Activated T-cell treated with anti-CD3 and anti-CD28 coated beads, Interleukin-2, amount 50 U/mL, for 24 hours (primary cell): ENCODE data around the gene SRPK2.
"Not testable (repeated sequence)": the region's sequence is repeated elsewhere in the genome, so short reads cannot be mapped to it uniquely, and the experiment has no call there.

Experiments used
- DNase-seq: peaks from one replicate; pipeline ENCODE4 v3.0.0-alpha.2; 2020
- H3K27ac Mint-ChIP-seq: 2 replicates; pipeline ENCODE4 v1.8.0; 2020; ENCODE audit warnings: mild to moderate bottlenecking, mixed read lengths
- H3K27me3 Mint-ChIP-seq: 2 replicates; pipeline ENCODE4 v1.8.0; 2020; ENCODE audit warnings: mixed read lengths
- H3K36me3 Mint-ChIP-seq: 2 replicates; pipeline ENCODE4 v1.8.0; 2020; ENCODE audit warnings: low read depth, mixed read lengths
- H3K4me1 Mint-ChIP-seq: 2 replicates; pipeline ENCODE4 v1.8.0; 2020; ENCODE audit warnings: low read depth, mixed read lengths
- H3K4me3 Mint-ChIP-seq: 2 replicates; pipeline ENCODE4 v1.8.0; 2020; ENCODE audit warnings: mild to moderate bottlenecking, moderate library complexity, mixed read lengths
- H3K9me3 Mint-ChIP-seq: 2 replicates; pipeline ENCODE4 v1.8.0; 2020; ENCODE audit warnings: mixed read lengths

Gene SRPK2

DNA sequence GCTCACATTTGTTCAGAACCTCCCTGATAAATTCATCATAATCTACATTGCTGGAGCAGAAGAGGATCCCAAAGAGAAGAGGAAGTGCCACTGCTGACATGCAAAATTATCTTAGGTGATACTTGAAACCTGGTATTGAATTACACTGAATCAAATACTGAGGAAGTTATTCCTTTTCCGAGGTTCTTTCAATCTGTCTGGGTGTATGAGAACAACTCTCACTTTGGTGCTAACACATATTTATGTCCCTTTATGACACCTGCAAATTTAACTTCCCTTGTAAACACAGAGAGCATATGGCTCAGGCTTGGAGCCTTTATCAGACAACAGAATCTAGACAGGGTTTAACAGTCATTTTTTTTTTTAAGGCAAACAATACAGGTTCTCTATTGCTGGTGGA, 131.4 kb downstream of the SRPK2 start:
- H3K27me3 Mint-ChIP-seq = no peaks in the 10 kb centered on the region
- peaks cover 50% of the 10 kb centered on the region for H3K4me1 Mint-ChIP-seq
- no peak for DNase-seq
- peaks cover 18% of the 10 kb centered on the region for H3K36me3 Mint-ChIP-seq
- no peak overlapping the region for H3K27ac Mint-ChIP-seq
- peaks cover 5% of the 10 kb centered on the region for H3K9me3 Mint-ChIP-seq
- H3K4me3 Mint-ChIP-seq = no peak overlapping the region

DNA sequence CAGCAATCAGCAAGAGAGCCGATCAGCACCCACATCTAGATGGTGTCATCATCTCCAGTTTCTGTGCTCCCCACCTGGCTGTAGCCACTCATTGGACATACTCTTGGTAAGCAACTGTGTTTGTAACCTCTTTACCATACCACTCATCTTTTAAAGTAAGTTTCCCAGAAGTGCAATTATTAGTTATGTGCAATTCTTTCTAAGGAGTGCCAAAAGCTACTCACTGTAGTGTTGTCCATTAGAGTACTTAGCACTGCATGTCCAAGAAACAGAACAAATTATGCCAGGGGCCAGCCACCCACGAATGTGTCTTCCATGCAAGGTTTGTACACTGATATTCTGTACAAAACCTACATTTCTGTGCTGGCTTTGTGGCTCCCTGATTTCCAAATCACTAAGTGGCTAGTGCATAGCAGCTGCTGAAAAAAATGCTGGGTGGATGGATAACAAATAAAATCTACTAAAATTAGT, 131.9 kb downstream of the SRPK2 start:
- Mint-ChIP-seq H3K9me3 (peaks cover 5% of the 10 kb centered on the region), H3K4me1 (peaks cover 53% of the 10 kb centered on the region), H3K36me3 (peaks cover 18% of the 10 kb centered on the region), H3K4me3 (no peak overlapping the region), H3K27ac (no peak overlapping the region), H3K27me3 (no peaks in the 10 kb centered on the region)
- DNase-seq = no peak

DNA sequence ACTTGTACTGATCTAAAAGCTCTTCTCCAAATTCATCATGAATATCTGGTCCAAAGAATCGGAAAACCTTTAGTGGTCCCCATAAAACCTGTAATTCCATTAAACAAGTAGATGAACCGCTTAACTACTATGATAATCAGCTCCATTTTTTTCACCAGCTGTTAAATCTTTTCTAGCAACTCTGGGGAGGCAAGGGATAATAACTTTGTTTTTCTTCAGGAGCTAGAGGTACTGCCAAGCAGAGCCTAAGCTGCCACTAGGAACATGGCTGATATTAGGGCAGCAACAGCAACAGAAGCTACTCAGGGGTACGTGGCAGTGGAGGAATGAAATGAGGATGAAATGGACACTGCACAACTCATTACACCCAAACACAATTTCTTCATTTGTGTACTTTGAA, 138.0 kb downstream of the SRPK2 start:
- H3K4me1 Mint-ChIP-seq = peaks cover 40% of the 10 kb centered on the region
- DNase-seq = no peak
- peaks cover 4% of the 10 kb centered on the region for H3K36me3 Mint-ChIP-seq
- H3K9me3 Mint-ChIP-seq = no peaks in the 10 kb centered on the region
- no peak overlapping the region for H3K27ac Mint-ChIP-seq
- no peaks in the 10 kb centered on the region for H3K27me3 Mint-ChIP-seq
- no peak overlapping the region for H3K4me3 Mint-ChIP-seq

DNA sequence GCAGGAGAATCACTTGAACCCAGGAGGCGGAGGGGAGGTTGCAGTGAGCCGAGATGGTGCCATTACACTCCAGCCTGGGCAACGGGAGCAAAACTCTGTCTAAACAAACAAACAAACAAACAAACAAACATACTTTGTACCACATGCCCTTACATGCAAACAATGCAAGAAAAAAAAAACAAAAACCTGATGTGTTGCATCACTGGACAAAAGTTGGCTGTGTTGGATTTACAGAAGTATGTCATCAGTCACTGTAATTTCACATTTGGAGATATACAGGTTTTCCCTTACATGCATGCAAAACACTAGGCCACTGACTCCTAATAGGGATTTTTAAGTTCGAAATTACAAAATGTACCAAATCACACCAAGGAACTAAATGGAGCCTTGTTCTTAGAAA, 138.5 kb downstream of the SRPK2 start:
- Mint-ChIP-seq H3K9me3 (no peaks in the 10 kb centered on the region), H3K27ac (no peak overlapping the region), H3K36me3 (peaks cover 4% of the 10 kb centered on the region), H3K4me3 (no peak overlapping the region), H3K4me1 (peaks cover 38% of the 10 kb centered on the region), H3K27me3 (no peaks in the 10 kb centered on the region)
- DNase-seq = no peak

DNA sequence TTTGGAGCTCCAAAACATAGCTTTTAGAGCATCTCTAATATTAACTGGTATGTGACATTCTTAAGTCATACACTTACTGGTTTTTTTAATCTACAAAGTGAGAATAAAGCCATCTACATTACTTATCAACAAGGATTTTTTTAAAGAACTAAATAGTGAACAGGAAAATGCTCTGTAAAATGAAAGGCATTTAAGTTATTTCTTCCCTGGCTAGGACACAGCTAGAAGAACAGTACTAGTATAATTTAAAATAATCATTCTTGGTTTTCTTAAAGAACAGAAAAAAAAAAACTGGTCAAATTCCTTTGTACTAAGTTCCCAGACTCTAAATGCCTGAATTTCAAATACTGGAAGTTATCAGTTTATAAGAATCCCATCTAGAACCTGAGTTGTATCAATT, 139.5 kb downstream of the SRPK2 start:
- Mint-ChIP-seq H3K4me3 (no peak overlapping the region), H3K27me3 (no peaks in the 10 kb centered on the region), H3K4me1 (peaks cover 36% of the 10 kb centered on the region), H3K27ac (no peak overlapping the region), H3K36me3 (peaks cover 4% of the 10 kb centered on the region), H3K9me3 (no peaks in the 10 kb centered on the region)
- DNase-seq = no peak

DNA sequence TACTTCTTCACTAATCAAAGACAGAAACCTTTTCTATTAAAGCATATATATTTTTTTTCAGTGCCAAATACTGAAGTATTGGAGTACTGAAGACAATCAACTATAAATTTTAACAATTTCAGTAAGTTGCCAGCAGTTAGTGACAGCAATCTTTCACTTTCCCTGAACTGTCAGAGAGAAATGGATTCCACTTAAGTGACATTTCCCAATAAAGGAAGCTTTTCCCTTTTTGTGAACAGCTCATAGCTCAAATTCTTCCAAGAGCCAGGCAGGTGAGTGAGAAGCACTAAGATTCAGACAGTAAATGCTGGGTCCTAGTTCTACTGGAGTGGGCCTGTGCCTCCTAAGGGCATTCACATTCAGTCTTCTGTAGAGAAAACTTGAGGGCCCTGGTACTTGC, 142.0 kb downstream of the SRPK2 start:
- no peaks in the 10 kb centered on the region for H3K9me3 Mint-ChIP-seq
- peaks cover 4% of the 10 kb centered on the region for H3K36me3 Mint-ChIP-seq
- no peaks in the 10 kb centered on the region for H3K27me3 Mint-ChIP-seq
- H3K4me3 Mint-ChIP-seq = no peak overlapping the region
- H3K27ac Mint-ChIP-seq = no peak overlapping the region
- peaks cover 28% of the 10 kb centered on the region for H3K4me1 Mint-ChIP-seq
- no peak for DNase-seq

DNA sequence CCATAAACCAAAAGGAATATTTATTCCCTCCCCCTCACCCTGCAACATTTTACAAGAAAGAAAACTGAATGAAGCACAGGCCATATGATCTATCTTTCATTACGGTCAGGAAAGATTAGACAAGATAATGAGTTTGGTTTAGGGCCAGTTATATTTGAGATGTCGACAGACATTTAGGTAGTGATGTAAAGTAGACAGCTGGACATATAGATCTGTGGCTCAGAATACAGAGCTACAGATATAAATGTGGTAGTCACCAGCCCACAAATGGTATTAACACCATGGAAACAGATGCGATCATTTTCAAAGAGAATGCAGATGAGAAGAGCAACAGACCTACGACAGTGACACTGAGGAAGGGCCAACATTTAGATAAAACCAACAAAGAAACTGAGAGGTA, 142.5 kb downstream of the SRPK2 start:
- Mint-ChIP-seq H3K27ac (no peak overlapping the region), H3K36me3 (peaks cover 4% of the 10 kb centered on the region), H3K4me3 (no peak overlapping the region), H3K27me3 (no peaks in the 10 kb centered on the region), H3K9me3 (no peaks in the 10 kb centered on the region), H3K4me1 (peaks cover 29% of the 10 kb centered on the region)
- DNase-seq = no peak

DNA sequence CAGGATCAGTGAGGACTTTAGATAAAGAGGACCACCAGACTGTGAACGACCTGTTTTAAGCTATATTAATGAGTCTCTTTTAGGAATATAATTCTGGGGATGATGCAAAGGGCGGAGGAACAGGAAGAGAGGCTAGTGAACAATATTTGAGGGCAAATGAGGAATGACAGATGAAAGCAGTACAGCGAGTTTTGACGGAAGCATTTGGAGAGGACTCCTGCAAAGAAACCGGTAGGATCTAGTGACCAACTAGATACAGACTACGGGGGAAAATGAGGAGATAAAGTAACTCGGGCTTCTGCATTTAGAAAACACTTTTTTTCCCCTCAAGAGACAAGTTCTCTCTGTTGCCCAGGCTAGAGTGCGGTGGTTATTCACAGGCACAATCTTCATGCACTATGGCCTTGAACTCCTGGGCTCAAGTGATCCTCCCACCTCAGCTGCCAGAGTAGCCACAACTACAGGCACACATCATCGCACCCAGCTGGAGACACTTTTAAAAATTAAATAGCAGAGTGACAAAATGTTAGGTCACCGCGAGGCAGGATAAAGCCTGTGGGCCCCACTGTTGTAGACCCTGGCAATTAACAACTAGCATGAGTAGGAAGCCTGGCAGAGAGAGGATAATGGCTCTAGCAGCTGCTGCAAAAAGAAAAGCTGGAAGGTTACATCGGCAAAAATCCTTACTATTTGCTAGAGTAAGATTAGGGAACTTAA, 143.2 kb downstream of the SRPK2 start:
- Mint-ChIP-seq H3K27me3 (no peaks in the 10 kb centered on the region), H3K4me3 (no peak overlapping the region), H3K27ac (no peak overlapping the region), H3K36me3 (peaks cover 4% of the 10 kb centered on the region), H3K4me1 (peaks cover 28% of the 10 kb centered on the region), H3K9me3 (no peaks in the 10 kb centered on the region)
- no peak for DNase-seq

DNA sequence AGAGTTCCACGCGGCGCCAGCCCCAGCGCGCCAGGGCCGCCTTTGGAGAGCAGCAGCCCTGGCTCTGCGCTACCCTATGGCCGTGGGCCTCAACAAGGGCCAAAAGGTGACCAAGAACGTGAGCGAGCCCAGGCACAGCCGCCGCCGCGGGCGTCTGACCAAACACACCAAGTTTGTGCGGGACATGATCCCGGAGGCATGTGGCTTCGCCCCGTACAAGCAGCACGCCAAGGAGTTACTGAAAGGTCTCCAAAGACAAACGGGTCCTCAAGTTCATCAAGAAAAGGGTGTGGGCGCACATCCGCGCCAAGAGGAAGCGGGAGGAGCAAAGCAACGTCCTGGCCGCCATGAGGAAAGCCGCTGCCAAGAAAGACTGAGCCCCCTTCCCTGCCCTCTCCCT, 144.1 kb downstream of the SRPK2 start:
- Mint-ChIP-seq H3K9me3 (no peaks in the 10 kb centered on the region), H3K27me3 (no peaks in the 10 kb centered on the region), H3K4me1 (peaks cover 34% of the 10 kb centered on the region)

DNA sequence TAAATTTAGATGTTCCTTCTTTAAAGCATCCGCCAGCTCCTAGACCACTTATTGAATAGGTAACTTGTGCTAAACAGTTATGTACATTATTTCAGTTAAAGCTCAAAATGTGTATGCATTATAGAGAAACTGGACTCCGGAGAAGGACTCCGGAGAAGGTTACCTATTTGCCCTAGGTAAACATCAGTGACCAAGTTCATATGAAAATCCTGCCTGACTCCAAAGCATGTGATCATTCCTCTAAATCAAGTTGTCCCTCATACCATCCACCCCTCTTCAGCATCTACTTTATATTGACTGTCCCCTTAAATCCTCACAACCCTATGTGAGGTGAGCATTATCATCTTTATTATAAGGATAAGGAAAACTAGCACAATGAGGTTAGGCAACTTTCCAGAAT, 147.5 kb downstream of the SRPK2 start:
- Mint-ChIP-seq H3K9me3 (no peaks in the 10 kb centered on the region), H3K27me3 (no peaks in the 10 kb centered on the region), H3K4me1 (peaks cover 51% of the 10 kb centered on the region), H3K36me3 (peaks cover 2% of the 10 kb centered on the region), H3K4me3 (no peak overlapping the region), H3K27ac (no peak overlapping the region)
- DNase-seq = no peak

More for the DNA sequence above, 144.1 kb downstream of the SRPK2 start:
- Mint-ChIP-seq H3K27ac (no peak overlapping the region), H3K36me3 (peaks cover 4% of the 10 kb centered on the region), H3K4me3 (no peak overlapping the region)
- DNase-seq = no peak

DNA sequence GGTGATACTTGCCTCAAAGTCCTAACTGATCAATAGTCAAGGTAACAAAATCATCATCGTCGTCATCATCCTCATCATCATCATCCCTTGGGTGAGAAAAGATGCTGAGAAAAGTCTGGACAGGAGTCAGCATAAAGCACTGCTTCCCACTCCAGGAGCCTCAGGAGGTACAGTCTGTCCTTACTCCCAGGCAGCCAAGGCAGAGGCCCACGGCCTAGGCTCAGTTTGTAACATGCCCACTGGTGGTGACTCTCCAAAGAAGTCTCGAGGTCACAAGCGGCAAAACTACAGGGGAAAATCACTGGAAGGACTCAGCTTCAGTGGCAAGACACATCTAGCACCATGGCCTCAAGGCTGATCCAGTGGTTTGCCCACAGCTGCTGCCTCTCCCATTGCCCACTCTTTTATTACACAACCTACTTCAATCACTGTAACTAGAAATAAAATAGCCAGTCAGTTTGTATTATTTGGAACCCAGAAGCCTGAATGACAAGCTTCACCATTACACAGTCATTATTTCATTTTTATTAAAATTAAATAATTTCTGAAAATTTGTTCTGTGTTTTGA, 150.4 kb downstream of the SRPK2 start:
- no peaks in the 10 kb centered on the region for H3K27me3 Mint-ChIP-seq
- no peak overlapping the region for H3K27ac Mint-ChIP-seq
- no peak overlapping the region for H3K4me3 Mint-ChIP-seq
- no peak for DNase-seq
- H3K36me3 Mint-ChIP-seq = no peaks in the 10 kb centered on the region
- H3K4me1 Mint-ChIP-seq = peaks cover 62% of the 10 kb centered on the region
- no peaks in the 10 kb centered on the region for H3K9me3 Mint-ChIP-seq

DNA sequence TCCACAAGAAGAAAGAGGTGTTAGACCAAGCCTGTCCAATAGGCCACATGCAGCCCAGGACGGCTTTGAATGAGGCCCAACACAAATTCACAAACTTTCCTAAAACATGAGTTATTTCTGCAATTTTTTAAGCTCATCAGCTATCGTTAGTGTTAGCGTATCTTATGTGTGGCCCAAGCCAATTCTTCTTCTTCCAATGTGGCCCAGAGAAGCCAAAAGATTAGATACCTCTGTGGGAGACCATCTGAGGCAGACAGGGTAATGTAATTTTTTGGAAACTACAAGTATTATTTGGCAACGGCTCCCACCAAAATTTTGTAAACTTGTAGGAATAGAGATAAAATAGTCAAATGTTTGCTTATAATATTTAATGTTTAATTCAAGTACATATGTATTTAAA, 153.8 kb downstream of the SRPK2 start:
- peaks cover 11% of the 10 kb centered on the region for H3K36me3 Mint-ChIP-seq
- H3K9me3 Mint-ChIP-seq = no peaks in the 10 kb centered on the region
- no peak overlapping the region for H3K4me3 Mint-ChIP-seq
- no peak overlapping the region for H3K27ac Mint-ChIP-seq
- DNase-seq = no peak
- no peaks in the 10 kb centered on the region for H3K27me3 Mint-ChIP-seq
- peaks cover 40% of the 10 kb centered on the region for H3K4me1 Mint-ChIP-seq

DNA sequence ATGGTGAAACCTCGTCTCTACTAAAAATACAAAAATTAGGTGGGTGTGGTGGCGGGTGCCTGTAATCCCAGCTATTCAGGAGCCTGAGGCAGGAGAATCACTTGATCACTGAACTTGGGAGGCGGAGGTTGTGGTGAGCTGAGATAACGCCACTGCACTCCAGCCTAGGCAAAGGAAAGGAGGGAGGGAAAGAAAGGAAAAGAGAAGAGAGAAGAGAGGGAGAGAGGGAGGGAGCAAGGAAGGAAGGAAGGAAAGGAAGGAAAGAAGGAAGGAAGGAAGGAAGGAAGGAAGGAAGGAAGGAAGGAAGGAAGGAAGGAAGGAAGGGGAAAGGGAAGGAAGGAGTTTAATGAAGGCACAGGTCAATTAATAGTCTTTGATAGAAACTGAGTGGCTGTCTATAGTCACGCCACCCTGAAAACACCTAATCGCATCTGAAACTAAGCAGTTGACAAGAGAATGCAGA, 155.9 kb downstream of the SRPK2 start:
- not testable (repeated sequence) for H3K27me3 Mint-ChIP-seq, H3K9me3 Mint-ChIP-seq, DNase-seq, H3K27ac Mint-ChIP-seq, H3K4me3 Mint-ChIP-seq
- Mint-ChIP-seq H3K4me1 (peaks cover 32% of the 10 kb centered on the region), H3K36me3 (peaks cover 22% of the 10 kb centered on the region)

DNA sequence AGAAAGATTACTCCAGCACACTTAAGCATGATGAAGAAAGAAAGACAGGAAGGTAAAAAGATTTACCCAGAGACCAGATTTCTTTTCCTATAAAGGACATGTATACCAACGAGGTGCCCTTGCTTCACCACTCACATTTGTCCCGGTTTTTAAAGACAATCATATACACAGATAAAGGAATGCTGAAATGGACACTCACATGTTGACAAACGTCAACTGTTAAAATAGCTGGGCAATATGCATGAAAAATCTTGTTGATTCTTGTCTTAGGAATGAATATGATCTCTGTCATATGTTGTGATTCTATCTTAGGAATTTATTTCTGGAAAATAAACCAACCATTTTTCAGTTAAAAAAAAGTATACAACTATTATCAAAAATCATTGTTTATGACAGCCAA, 158.2 kb downstream of the SRPK2 start:
- no peak for DNase-seq
- H3K4me3 Mint-ChIP-seq = no peak overlapping the region
- no peak overlapping the region for H3K27ac Mint-ChIP-seq
- H3K27me3 Mint-ChIP-seq = no peaks in the 10 kb centered on the region
- peaks cover 15% of the 10 kb centered on the region for H3K4me1 Mint-ChIP-seq
- H3K36me3 Mint-ChIP-seq = peaks cover 22% of the 10 kb centered on the region
- H3K9me3 Mint-ChIP-seq = peaks cover 3% of the 10 kb centered on the region

DNA sequence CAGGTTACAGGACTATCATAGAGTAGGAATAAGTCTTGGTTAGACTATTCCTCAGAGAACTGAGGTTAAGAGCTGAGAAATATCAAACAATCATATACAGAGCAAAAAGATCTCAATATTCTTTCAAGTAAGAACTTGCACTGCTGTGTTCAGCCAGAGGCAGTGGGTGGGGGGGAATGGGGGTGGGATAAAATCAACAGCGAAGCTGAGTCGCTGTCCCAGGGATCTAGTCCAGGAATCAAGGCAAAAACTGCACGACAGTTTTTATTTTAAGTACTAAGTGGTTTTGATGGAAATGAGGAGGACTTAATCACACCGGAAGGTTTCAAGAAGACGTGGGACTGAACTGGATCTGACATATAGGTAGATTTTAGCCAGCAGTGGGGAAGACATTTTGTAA, 159.1 kb downstream of the SRPK2 start:
- Mint-ChIP-seq H3K27ac (no peak overlapping the region), H3K36me3 (peaks cover 22% of the 10 kb centered on the region), H3K9me3 (peaks cover 3% of the 10 kb centered on the region), H3K4me3 (no peak overlapping the region), H3K4me1 (peaks cover 19% of the 10 kb centered on the region), H3K27me3 (no peaks in the 10 kb centered on the region)
- DNase-seq = no peak
